Thyroid gland (tissue), 4 donors: Measurements from ENCODE around the gene KAT6B.

Experiments
- CTCF ChIP-seq, 6 experiments: fragments of 200-600 bp in 3 of 6; fragments of 450-650 bp in 3 of 6; sonication (generic) in 3 of 6; IDR thresholded peaks; one replicate each; pipeline ENCODE4 v1.5.1; 2016 to 2019; ENCODE audit warnings: antibody characterized with exemption in 6 of 6, mild to moderate bottlenecking in 2 of 6, inconsistent platforms in 1 of 6, moderate library complexity in 1 of 6
- POLR2A ChIP-seq, 2 donors: fragments of 450-650 bp; IDR thresholded peaks; one replicate each; pipeline ENCODE4 v1.6.1; 2017; ENCODE audit warnings: antibody characterized with exemption in 2 of 2, mild to moderate bottlenecking in 2 of 2, moderate library complexity in 1 of 2

GRCh38 chr10:74969093-74969492, 142.7 kb downstream of the KAT6B start:
- TF ChIP-seq CTCF (IDR thresholded peaks at IDR 0.05) (no peak), POLR2A (IDR thresholded peaks at IDR 0.05) (no peak)
